Pancreas (tissue), 10 donors: Measurements from ENCODE around the gene RERG. TPM values are rescaled to one million over a fixed set of nuclear protein-coding genes. Genes with fewer than 3 reads are reported as not detected.

Source experiments
- ATAC-seq, 4 donors: fragments of 200-7000 bp; cut with Tn5 transposase; one replicate each; pipeline versions ENCODE4 v1.8.0 to v1.9.1; 2020; ENCODE audit warnings: mild to moderate bottlenecking in 4 of 4, moderate library complexity in 4 of 4
- DNase-seq, 6 donors: peaks; one replicate each; pipeline ENCODE4 v3.0.0-alpha.2; 2020
- FAIRE-seq: peaks from 2 replicates; lab custom pipeline; 2012; peaks lifted over from hg19 to GRCh38; lab: Jason Lieb, UNC
- H3K27ac ChIP-seq, 4 donors: fragments of 200-600 bp; sonication (generic); 1 replicate in 3 of 4; 2 replicates in 1 of 4; pipeline versions ENCODE4 v1.5.0 to v1.8.0; 2020
- H3K27me3 ChIP-seq, 4 donors: fragments of 200-600 bp; one replicate each; pipeline ENCODE4 v1.8.0; 2021
- H3K36me3 ChIP-seq, 3 donors: fragments of 200-600 bp; sonication (generic) in 1 of 3; one replicate each; pipeline versions ENCODE4 v1.5.0 to v1.8.0; 2020 to 2021
- H3K4me1 ChIP-seq, 3 donors: fragments of 200-600 bp; one replicate each; pipeline ENCODE4 v1.8.0; 2021
- H3K4me3 ChIP-seq, 4 donors: fragments of 200-600 bp; sonication (generic) in 2 of 4; one replicate each; pipeline versions ENCODE4 v1.5.0 to v1.8.0; 2020 to 2021
- H3K9me3 ChIP-seq, 4 donors: fragments of 200-600 bp; one replicate each; pipeline ENCODE4 v1.8.0; 2021
- CTCF ChIP-seq, 4 donors: fragments of 200-600 bp; sonication (generic) in 3 of 4; IDR thresholded peaks; one replicate each; pipeline versions ENCODE4 v1.5.0 to v1.8.0; 2021; ENCODE audit warnings: antibody characterized with exemption in 4 of 4
- WGBS, 2 donors: extraction: QIAGEN DNeasy Blood & Tissue Kit; methylation state at CpG; one replicate each; pipeline ENCODE4 v1.1.7; 2013; 5-methylcytosine and 5-hydroxymethylcytosine counted together
- intact Hi-C, 3 donors: fragments of 100-400 bp; cut with DNase I; formaldehyde crosslinking; loops; one replicate each; pipeline versions ENCODE4 v1.11.1 to v1.14.2; 2022
- polyA plus RNA-seq, 2 donors: library from polyadenylated mRNA; stranded (reverse); fragments of 200-250 nt; gene quantifications; one replicate each; pipeline ENCODE4 v1.2.3, GENCODE V29; 2013
- total RNA-seq, 6 donors: library from RNA; stranded (reverse); fragmentation: NEBNext Ultra II Directional in 4 of 6; extraction: Animal tissue kit (Norgen Biotek cat#: 25700) in 4 of 6; gene quantifications; one replicate each; pipeline versions ENCODE4 v1.2.1 to v1.2.4, GENCODE V29; 2021 to 2023
- donor health status: healthy with polysubstance abuse.
- donor health status: DM: no; HTN: no; CAD: no; lungs with moderate emphysema.
- donor health status: DM: no; HTN: no; CAD: no.
- donor health status: control.
- donor health status: control.
- donor health status: Bipolar disorder and iron deficiency.
- donor health status: DM: yes; HTN: yes; CAD: no.
- donor health status: DM: no; HTN: no; CAD: no.
- donor health status: DM: no; HTN: no; CAD: no.
- donor health status: DM: yes; HTN: yes; CAD: no.

RERG gene
- total and polyA plus RNA-seq, 8 donors: 2.0 to 10.4 (median 5.5) TPM

GRCh38 chr12:15122344-15122743 lies 98.9 kb downstream of the RERG start:
- ATAC-seq (no peak), DNase-seq (no peak), FAIRE-seq (no peak)
- Histone ChIP-seq H3K4me1 (no peaks in the 10 kb centered on the region), H3K27me3 (no peaks in the 10 kb centered on the region), H3K27ac (no peak overlapping the region), H3K9me3 (no peaks in the 10 kb centered on the region), H3K36me3 (no peaks in the 10 kb centered on the region), H3K4me3 (no peak overlapping the region)
- 72 to 77% methylated on average over 4 of the region's 4 CpGs for WGBS, 2 donors
- intact Hi-C loops: no loop called here
- no peak for TF ChIP-seq CTCF (IDR thresholded peaks at IDR 0.05)

GRCh38 chr12:15118955-15119354 lies 102.3 kb downstream of the RERG start:
- no peaks in the 10 kb centered on the region for H3K4me1 ChIP-seq
- no peak for FAIRE-seq
- 0% methylated on average over 1 of the region's 1 CpG for WGBS, 2 donors
- no peak for TF ChIP-seq CTCF (IDR thresholded peaks at IDR 0.05)
- H3K27ac ChIP-seq: no peak overlapping the region
- H3K9me3 ChIP-seq: no peaks in the 10 kb centered on the region
- no peak for ATAC-seq
- H3K36me3 ChIP-seq: no peaks in the 10 kb centered on the region
- H3K4me3 ChIP-seq: no peak overlapping the region
- DNase-seq: no peak
- intact Hi-C loops: no loop called here
- H3K27me3 ChIP-seq: no peaks in the 10 kb centered on the region

GRCh38 chr12:15116983-15117382 lies 104.2 kb downstream of the RERG start:
- Histone ChIP-seq H3K4me1 (no peaks in the 10 kb centered on the region), H3K9me3 (no peaks in the 10 kb centered on the region), H3K36me3 (no peaks in the 10 kb centered on the region), H3K4me3 (no peak overlapping the region), H3K27me3 (no peaks in the 10 kb centered on the region), H3K27ac (no peak overlapping the region)
- intact Hi-C loops: no loop called here
- no peak for TF ChIP-seq CTCF (IDR thresholded peaks at IDR 0.05)
- FAIRE-seq: no peak
- 35 to 48% methylated on average over 1 of the region's 1 CpG for WGBS, 2 donors
- ATAC-seq: no peak
- DNase-seq: no peak

- no peaks in the 10 kb centered on the region for H3K9me3 ChIP-seq
- 46 to 56% methylated on average over 4 of the region's 4 CpGs for whole genome bisulfite sequencing, 2 donors
- H3K4me1 ChIP-seq: no peaks in the 10 kb centered on the region
- no peaks in the 10 kb centered on the region for H3K36me3 ChIP-seq
- no peak for DNase-seq
- H3K4me3 ChIP-seq: no peak overlapping the region
- peak in 2 of 4 donors; percentile 18 to 22 for ATAC-seq
- intact Hi-C loops: no loop called here
- H3K27ac ChIP-seq: no peak overlapping the region
- TF ChIP-seq CTCF (IDR thresholded peaks at IDR 0.05): no peak
- H3K27me3 ChIP-seq: no peaks in the 10 kb centered on the region
- FAIRE-seq: no peak
Measured at GRCh38 chr12:15116086-15116485, 105.1 kb downstream of the RERG start.

- no peak for TF ChIP-seq CTCF (IDR thresholded peaks at IDR 0.05)
- WGBS, 2 donors: 83 to 86% methylated on average over 3 of the region's 3 CpGs
- H3K27me3 ChIP-seq: no peaks in the 10 kb centered on the region
- no peak overlapping the region for H3K27ac ChIP-seq
- no peak for FAIRE-seq
- ATAC-seq: no peak
- no peak for DNase-seq
- intact Hi-C loops: no loop called here
- no peaks in the 10 kb centered on the region for H3K36me3 ChIP-seq
- H3K4me1 ChIP-seq: no peaks in the 10 kb centered on the region
- no peaks in the 10 kb centered on the region for H3K9me3 ChIP-seq
- no peak overlapping the region for H3K4me3 ChIP-seq
Measured at GRCh38 chr12:15115434-15115833, 105.8 kb downstream of the RERG start.
